H1 (cell line): Measurements from ENCODE around the gene VAV2. TPM values are rescaled to one million over a fixed set of nuclear protein-coding genes. Genes with fewer than 3 reads are reported as not detected.

Experiments used
- CTCF ChIA-PET: fragments of 300-600 bp; sonication (Branson Sonifier 250); formaldehyde crosslinking; loops from one replicate; lab custom pipeline; 2021; ENCODE audit not compliant: partially characterized antibody; lab: Charles Lee
- POLR2A ChIA-PET: fragments of 300-600 bp; sonication (Branson Sonifier 250); formaldehyde crosslinking; loops from one replicate; lab custom pipeline; 2021; ENCODE audit warnings: inconsistent platforms; ENCODE audit not compliant: partially characterized antibody; lab: Charles Lee
- DNase-seq, 2 experiments: peaks; one replicate each; pipeline versions ENCODE4 v3.0.0 to v3.0.0-alpha.2; 2010 to 2022; ENCODE audit warnings: low spot score in 2 of 2, low read depth in 1 of 2, mixed read lengths in 1 of 2
- FAIRE-seq: peaks from 2 replicates; lab custom pipeline; 2011; peaks lifted over from hg19 to GRCh38; lab: Jason Lieb, UNC
- H2AFZ ChIP-seq: 2 replicates; pipeline ENCODE4 v1.8.1; 2012; ENCODE audit warnings: low read length, inconsistent platforms
- H2AK5ac ChIP-seq: 2 replicates; pipeline ENCODE4 v1.6.1; 2013; ENCODE audit warnings: low read depth, low read length
- H2BK120ac ChIP-seq: replicated peaks from 2 replicates; pipeline ENCODE3; 2013; ENCODE audit warnings: low read depth, low read length, inconsistent platforms
- H2BK12ac ChIP-seq: 2 replicates; pipeline ENCODE4 v1.6.1; 2013; ENCODE audit warnings: low read depth, low read length
- H2BK15ac ChIP-seq: 2 replicates; pipeline ENCODE4 v1.6.1; 2013; ENCODE audit warnings: low read length
- H2BK20ac ChIP-seq: 2 replicates; pipeline ENCODE4 v1.6.1; 2013; ENCODE audit warnings: low read length
- H2BK5ac ChIP-seq: 2 replicates; pipeline ENCODE4 v1.6.1; 2013; ENCODE audit warnings: low read depth, low read length
- H3K14ac ChIP-seq: 2 replicates; pipeline ENCODE4 v1.6.1; 2013; ENCODE audit warnings: inconsistent platforms; ENCODE audit not compliant: insufficient read length
- H3K18ac ChIP-seq: 2 replicates; pipeline ENCODE4 v1.6.1; 2013; ENCODE audit warnings: low read length; ENCODE audit errors: extremely low read depth
- H3K23ac ChIP-seq: 2 replicates; pipeline ENCODE4 v1.6.1; 2013; ENCODE audit warnings: inconsistent platforms; ENCODE audit not compliant: insufficient read length
- H3K23me2 ChIP-seq: 2 replicates; pipeline ENCODE4 v1.6.1; 2013; ENCODE audit warnings: low read depth, low read length
- H3K27ac ChIP-seq: 2 replicates; pipeline ENCODE4 v1.6.1; 2011; ENCODE audit warnings: low read depth, low read length, inconsistent platforms
- H3K27me3 ChIP-seq, 4 experiments: replicated peaks in 1 of 4; 1 replicate in 1 of 4; 2 replicates in 3 of 4; pipeline versions ENCODE4 v1.6.1 to v1.8.1; 2011 to 2013; ENCODE audit warnings: low read length in 3 of 4, mild to moderate bottlenecking in 3 of 4, inconsistent platforms in 2 of 4, mixed read lengths in 2 of 4, moderate library complexity in 1 of 4; ENCODE audit not compliant: control insufficient read depth in 3 of 4, insufficient read depth in 3 of 4; ENCODE audit errors: extremely low read depth in 1 of 4
- H3K36me3 ChIP-seq, 4 experiments: 2 replicates each; pipeline versions ENCODE4 v1.6.1 to v1.8.1; 2011 to 2013; ENCODE audit warnings: mild to moderate bottlenecking in 4 of 4, low read length in 3 of 4, moderate library complexity in 2 of 4, control low read depth in 1 of 4, inconsistent platforms in 1 of 4; ENCODE audit not compliant: insufficient read depth in 4 of 4, control insufficient read depth in 2 of 4
- H3K4ac ChIP-seq: replicated peaks from 2 replicates; pipeline ENCODE3; 2013; ENCODE audit warnings: low read length, low read depth, mixed read lengths, inconsistent platforms; ENCODE audit not compliant: insufficient read length
- H3K4me1 ChIP-seq, 4 experiments: replicated peaks in 1 of 4; 1 replicate in 1 of 4; 2 replicates in 3 of 4; pipeline versions ENCODE4 v1.6.1 to v1.8.1; 2011 to 2013; ENCODE audit warnings: low read length in 3 of 4, inconsistent platforms in 2 of 4, mixed read lengths in 1 of 4; ENCODE audit not compliant: insufficient read depth in 4 of 4, control insufficient read depth in 3 of 4
- H3K4me2 ChIP-seq, 2 experiments: 2 replicates each; pipeline versions ENCODE4 v1.6.1 to v1.8.1; 2011 to 2013; ENCODE audit warnings: low read depth in 2 of 2, low read length in 2 of 2, control low read depth in 1 of 2, inconsistent platforms in 1 of 2, mild to moderate bottlenecking in 1 of 2; ENCODE audit not compliant: insufficient read depth in 1 of 2
- H3K4me3 ChIP-seq, 4 experiments: fragments of 200-600, 300-600 bp in 1 of 4; sonication (generic), shearing (Covaris generic), sonication (Bioruptor Twin) in 1 of 4; 2 replicates each; pipeline versions ENCODE4 v1.5.1 to v1.8.1; 2011 to 2016; ENCODE audit warnings: low read length in 4 of 4, low read depth in 3 of 4, control low read depth in 2 of 4, inconsistent platforms in 2 of 4, mild to moderate bottlenecking in 2 of 4, mixed read lengths in 1 of 4, moderate library complexity in 1 of 4; ENCODE audit not compliant: insufficient read depth in 2 of 4; ENCODE audit errors: extremely low read depth in 1 of 4
- H3K56ac ChIP-seq: replicated peaks from 2 replicates; pipeline ENCODE3; 2013; ENCODE audit warnings: low read depth, mild to moderate bottlenecking, mixed read lengths, low read length, inconsistent platforms; ENCODE audit not compliant: insufficient read length
- H3K79me1 ChIP-seq: 2 replicates; pipeline ENCODE4 v1.6.1; 2013; ENCODE audit warnings: low read depth, low read length, control low read depth
- H3K79me2 ChIP-seq, 2 experiments: 2 replicates each; pipeline versions ENCODE4 v1.6.1 to v1.8.1; 2012 to 2013; ENCODE audit warnings: low read length in 2 of 2, mild to moderate bottlenecking in 2 of 2, inconsistent platforms in 1 of 2; ENCODE audit not compliant: insufficient read depth in 2 of 2, control insufficient read depth in 1 of 2
- H3K9ac ChIP-seq, 4 experiments: replicated peaks in 1 of 4; 1 replicate in 1 of 4; 2 replicates in 3 of 4; pipeline versions ENCODE4 v1.6.1 to v1.8.1; 2011 to 2013; ENCODE audit warnings: low read depth in 3 of 4, low read length in 3 of 4, control low read depth in 2 of 4, mild to moderate bottlenecking in 2 of 4, moderate library complexity in 2 of 4, inconsistent platforms in 1 of 4; ENCODE audit errors: extremely low read depth in 1 of 4
- H3K9me3 ChIP-seq, 2 experiments: 2 replicates each; pipeline versions ENCODE4 v1.6.1 to v1.8.1; 2012 to 2013; ENCODE audit warnings: mild to moderate bottlenecking in 2 of 2, moderate library complexity in 2 of 2, control low read depth in 1 of 2, inconsistent platforms in 1 of 2, low read depth in 1 of 2, low read length in 1 of 2, mixed read lengths in 1 of 2; ENCODE audit not compliant: insufficient read depth in 2 of 2
- H4K20me1 ChIP-seq, 2 experiments: replicated peaks in 1 of 2; 2 replicates each; pipeline versions ENCODE3 to v1.8.1; 2011 to 2013; ENCODE audit warnings: inconsistent platforms in 2 of 2, low read length in 2 of 2, mild to moderate bottlenecking in 1 of 2; ENCODE audit not compliant: insufficient read depth in 2 of 2, control insufficient read depth in 1 of 2
- H4K5ac ChIP-seq: 2 replicates; pipeline ENCODE4 v1.6.1; 2013; ENCODE audit warnings: low read length, low read depth, mixed read lengths, inconsistent platforms; ENCODE audit not compliant: insufficient read length
- H4K8ac ChIP-seq: 2 replicates; pipeline ENCODE4 v1.8.0; 2013; ENCODE audit warnings: mild to moderate bottlenecking, moderate library complexity, low read length, inconsistent platforms; ENCODE audit not compliant: insufficient read depth; ENCODE audit errors: extremely low read depth
- H4K91ac ChIP-seq: replicated peaks from 2 replicates; pipeline ENCODE3; 2013; ENCODE audit warnings: low read length, mixed read lengths, inconsistent platforms; ENCODE audit not compliant: insufficient read length
- CBX8 ChIP-seq: fragments of 300-800, 300-1000 bp; sonication (generic); IDR thresholded peaks from 2 replicates; pipeline ENCODE4 v1.7.1; 2016; ENCODE audit warnings: low read depth, low read length, borderline replicate concordance
- CHD1 ChIP-seq: IDR thresholded peaks from 2 replicates; pipeline ENCODE4 v1.6.1; 2012; ENCODE audit warnings: low read depth, low read length, improper control_type of control experiment
- E2F6 ChIP-seq: IDR thresholded peaks from 2 replicates; pipeline ENCODE4 v1.6.1; 2012; ENCODE audit warnings: inconsistent platforms
- EZH2 ChIP-seq: fragments of 200-600 bp; sonication (generic); IDR thresholded peaks from 2 replicates; pipeline ENCODE4 v1.7.1; 2012; ENCODE audit warnings: low read depth, mild to moderate bottlenecking, moderate library complexity, low read length, inconsistent platforms; ENCODE audit not compliant: severe bottlenecking
- HDAC2 ChIP-seq, 2 experiments: fragments of 300-600 bp in 1 of 2; sonication (generic) in 1 of 2; IDR thresholded peaks; 2 replicates each; pipeline ENCODE4 v1.6.1; 2011 to 2012; ENCODE audit warnings: low read depth in 2 of 2, low read length in 2 of 2, mild to moderate bottlenecking in 2 of 2, moderate library complexity in 2 of 2, borderline replicate concordance in 1 of 2, inconsistent platforms in 1 of 2
- HDAC6 ChIP-seq: IDR thresholded peaks from one replicate; pipeline ENCODE4 v1.7.1; 2012; ENCODE audit warnings: low read depth, mild to moderate bottlenecking, inconsistent platforms, low read length, moderate library complexity
- POLR2AphosphoS5 ChIP-seq: IDR thresholded peaks from 2 replicates; pipeline ENCODE4 v1.6.1; 2011; ENCODE audit warnings: low read depth, low read length
- SAP30 ChIP-seq: fragments of 300-600 bp; sonication (generic); IDR thresholded peaks from 2 replicates; pipeline ENCODE4 v1.7.1; 2012; ENCODE audit warnings: low read length, moderate library complexity, mild to moderate bottlenecking, inconsistent platforms; ENCODE audit not compliant: insufficient read depth, insufficient replicate concordance
- SIX5 ChIP-seq: IDR thresholded peaks from 2 replicates; pipeline ENCODE4 v1.6.1; 2011; ENCODE audit warnings: mild to moderate bottlenecking, low read depth, low read length
- TCF12 ChIP-seq: IDR thresholded peaks from 2 replicates; pipeline ENCODE4 v1.6.1; 2011; ENCODE audit warnings: low read depth, mild to moderate bottlenecking, low read length
- TEAD4 ChIP-seq: IDR thresholded peaks from 2 replicates; pipeline ENCODE4 v1.6.1; 2012; ENCODE audit warnings: low read depth, low read length, inconsistent platforms, mixed read lengths
- USF2 ChIP-seq: IDR thresholded peaks from 2 replicates; pipeline ENCODE4 v1.6.1; 2011; ENCODE audit warnings: low read length, improper control_type of control experiment
- WGBS, 2 experiments: shearing (Covaris generic) in 1 of 2; methylation state at CpG; one replicate each; pipeline versions ENCODE4 v1.1.6 to v1.1.7; 2013 to 2015; ENCODE audit warnings: low lambda C conversion rate in 2 of 2, mixed read lengths in 2 of 2, inconsistent platforms in 1 of 2, low coverage in 1 of 2, missing lambda C conversion rate in 1 of 2; ENCODE audit not compliant: insufficient replicate concordance in 2 of 2, insufficient coverage in 1 of 2, insufficient read length in 1 of 2; ENCODE audit errors: extremely low coverage in 1 of 2, missing lambda C conversion rate in 1 of 2; 5-methylcytosine and 5-hydroxymethylcytosine counted together
- polyA plus RNA-seq, 7 experiments: library from polyadenylated mRNA; depleted of rRNA in 3 of 7; stranded (reverse) in 5 of 7; unstranded in 2 of 7; fragments of >200 nt in 5 of 7; fragments of 200-250 nt in 2 of 7; gene quantifications; 1 replicate in 5 of 7; 2 replicates in 1 of 7; 4 replicates in 1 of 7; pipeline versions ENCODE4 v1.2.1 to v1.2.3, GENCODE V29; 2011 to 2013; ENCODE audit warnings: missing spikeins in 2 of 7, mixed read lengths in 2 of 7
- total RNA-seq: library from RNA; stranded (reverse); fragmentation: NEBNext Ultra II Directional; extraction: Animal tissue kit (Norgen Biotek cat#: 25700); gene quantifications from 2 replicates; pipeline ENCODE4 v1.2.1, GENCODE V29; 2021

Gene VAV2
- total and polyA plus RNA-seq, 2 of the 8 experiments (the other 6 are each of a cell fraction or from before 2014, with no cell fraction given): 13.6 to 37.6 TPM

DNA sequence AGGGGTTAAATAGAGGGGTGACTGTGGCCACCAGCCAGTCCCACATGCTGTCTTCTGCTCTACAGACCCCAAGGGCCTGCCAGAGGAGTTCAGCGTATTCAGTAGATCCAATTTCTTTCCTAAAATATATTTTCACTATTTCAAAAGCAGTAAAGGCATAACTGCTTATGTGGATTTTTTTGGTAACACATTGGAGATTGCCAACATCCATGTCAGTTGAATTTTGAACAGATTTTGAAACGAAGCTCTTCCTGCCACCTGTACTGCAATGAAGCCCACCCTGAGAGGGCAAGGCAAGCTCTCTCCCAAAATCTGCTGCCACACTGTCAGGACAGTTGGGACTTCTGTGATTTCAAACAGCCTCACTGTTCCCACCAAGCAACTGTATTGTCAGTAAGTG, 216.8 kb downstream of the VAV2 start:
- POLR2A ChIA-PET: no interaction called here
- FAIRE-seq: no peak
- H2BK120ac ChIP-seq: no peak overlapping the region

More for the DNA sequence above, 216.8 kb downstream of the VAV2 start:
- H3K79me2 ChIP-seq: no peaks in the 10 kb centered on the region
- no peak overlapping the region for H2BK5ac ChIP-seq
- H3K18ac ChIP-seq: no peak overlapping the region
- H2AK5ac ChIP-seq: no peak overlapping the region
- no peak overlapping the region for H3K23ac ChIP-seq
- no peaks in the 10 kb centered on the region for H3K79me1 ChIP-seq
- H2BK12ac ChIP-seq: no peak overlapping the region
- no peak overlapping the region for H4K8ac ChIP-seq
- CTCF ChIA-PET: interaction anchor here (2.5 to 6.5 kb wide), 2 partner anchors 8 to 220 kb away, joined by 6 to 30 read pairs; no protein-coding TSS in a partner anchor
- H3K56ac ChIP-seq: no peak overlapping the region
- H2AFZ ChIP-seq: no peak overlapping the region
- H2BK15ac ChIP-seq: no peak overlapping the region
- TF ChIP-seq SIX5: no peak
- no peak for TF ChIP-seq HDAC2 (IDR thresholded peaks at IDR 0.05; ENCODE audit: borderline replicate concordance in 1 of 2, low read depth in 2 of 2, low read length in 2 of 2)
- TF ChIP-seq POLR2AphosphoS5: no peak
- TF ChIP-seq EZH2: no peak
- TF ChIP-seq CBX8: no peak
- TF ChIP-seq CHD1: no peak
- no peak for TF ChIP-seq E2F6
- TF ChIP-seq TCF12: no peak
- TF ChIP-seq HDAC6: no peak
- TF ChIP-seq TEAD4: no peak
- no peak for TF ChIP-seq SAP30
- TF ChIP-seq USF2: no peak
- H3K23me2 ChIP-seq: no peaks in the 10 kb centered on the region
- H3K4me3 ChIP-seq: no peak overlapping the region
- no peak overlapping the region for H4K91ac ChIP-seq
- no peak overlapping the region for H3K27ac ChIP-seq
- H3K27me3 ChIP-seq: no peaks in the 10 kb centered on the region
- H3K14ac ChIP-seq: no peak overlapping the region
- H2BK20ac ChIP-seq: no peak overlapping the region
- H3K36me3 ChIP-seq: peaks cover 3 to 20% (median 12%) of the 10 kb centered on the region in 4 experiments; a peak in 6 of 8 replicates
- WGBS, 2 experiments: 94% methylated on average over 2 of the region's 2 CpGs; no CpG with 5 or more reads in 1 of the 2 experiments
- H4K20me1 ChIP-seq: peaks cover 0 to 7% of the 10 kb centered on the region in 2 experiments
- no peak overlapping the region for H3K9ac ChIP-seq
- H4K5ac ChIP-seq: no peak overlapping the region
- H3K4me1 ChIP-seq: no peaks in the 10 kb centered on the region
- no peak for DNase-seq
- H3K9me3 ChIP-seq: no peaks in the 10 kb centered on the region
- no peak overlapping the region for H3K4ac ChIP-seq
- H3K4me2 ChIP-seq: no peak overlapping the region
